NB4 (cell line): ENCODE data around the gene CDH13.

Source experiments
- POLR2A ChIP-seq: IDR thresholded peaks from 2 replicates; pipeline ENCODE4 v1.6.1; 2011; ENCODE audit warnings: mild to moderate bottlenecking; ENCODE audit not compliant: insufficient read length; ENCODE audit errors: extremely low read depth
- TF ChIP-seq, protein P1 (sequence below): IDR thresholded peaks from one replicate; pipeline ENCODE4 v1.5.1; 2012; ENCODE audit warnings: low read depth, low read length
- TF ChIP-seq, protein P2 (sequence below): IDR thresholded peaks from 2 replicates; pipeline ENCODE4 v1.6.1; 2011; ENCODE audit warnings: low read depth, low read length

DNA sequence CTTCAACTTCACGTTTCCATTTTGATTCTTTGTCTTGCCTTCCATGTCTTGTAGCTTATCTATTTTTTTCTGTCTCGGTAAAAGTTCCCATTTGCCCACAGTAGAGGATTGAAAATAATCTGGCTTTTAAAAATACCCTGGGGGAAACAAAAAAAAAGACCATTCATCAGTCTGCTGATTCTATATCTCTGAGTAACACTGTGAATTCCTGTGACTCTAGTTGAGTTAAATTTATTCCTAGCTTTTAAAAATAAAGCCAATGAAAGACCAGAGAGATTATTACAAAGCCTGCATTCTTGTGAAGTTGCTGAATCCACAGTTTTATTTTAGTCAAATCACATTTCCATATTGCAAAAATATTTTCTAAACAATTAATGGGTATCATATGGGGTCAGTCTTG, 532.3 kb downstream of the CDH13 start:
- TF ChIP-seq, protein P1, sequence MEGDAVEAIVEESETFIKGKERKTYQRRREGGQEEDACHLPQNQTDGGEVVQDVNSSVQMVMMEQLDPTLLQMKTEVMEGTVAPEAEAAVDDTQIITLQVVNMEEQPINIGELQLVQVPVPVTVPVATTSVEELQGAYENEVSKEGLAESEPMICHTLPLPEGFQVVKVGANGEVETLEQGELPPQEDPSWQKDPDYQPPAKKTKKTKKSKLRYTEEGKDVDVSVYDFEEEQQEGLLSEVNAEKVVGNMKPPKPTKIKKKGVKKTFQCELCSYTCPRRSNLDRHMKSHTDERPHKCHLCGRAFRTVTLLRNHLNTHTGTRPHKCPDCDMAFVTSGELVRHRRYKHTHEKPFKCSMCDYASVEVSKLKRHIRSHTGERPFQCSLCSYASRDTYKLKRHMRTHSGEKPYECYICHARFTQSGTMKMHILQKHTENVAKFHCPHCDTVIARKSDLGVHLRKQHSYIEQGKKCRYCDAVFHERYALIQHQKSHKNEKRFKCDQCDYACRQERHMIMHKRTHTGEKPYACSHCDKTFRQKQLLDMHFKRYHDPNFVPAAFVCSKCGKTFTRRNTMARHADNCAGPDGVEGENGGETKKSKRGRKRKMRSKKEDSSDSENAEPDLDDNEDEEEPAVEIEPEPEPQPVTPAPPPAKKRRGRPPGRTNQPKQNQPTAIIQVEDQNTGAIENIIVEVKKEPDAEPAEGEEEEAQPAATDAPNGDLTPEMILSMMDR: no peak
- TF ChIP-seq POLR2A: no peak
- TF ChIP-seq, protein P2, sequence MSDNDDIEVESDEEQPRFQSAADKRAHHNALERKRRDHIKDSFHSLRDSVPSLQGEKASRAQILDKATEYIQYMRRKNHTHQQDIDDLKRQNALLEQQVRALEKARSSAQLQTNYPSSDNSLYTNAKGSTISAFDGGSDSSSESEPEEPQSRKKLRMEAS: no peak
